Bronchial epithelial cell (primary cell): Measurements from ENCODE around the gene CAMSAP1. TPM values are rescaled to one million over a fixed set of nuclear protein-coding genes. Genes with fewer than 3 reads are reported as not detected.
A peak's percentile ranks its signal among the peaks of the same experiment; 100 is the strongest.

Experiments
- DNase-seq: peaks from one replicate; pipeline ENCODE4 v3.0.0-alpha.2; 2010; ENCODE audit warnings: low read depth
- FAIRE-seq: peaks from 2 replicates; lab custom pipeline; 2011; peaks lifted over from hg19 to GRCh38; lab: Jason Lieb, UNC
- H3K27me3 ChIP-seq: 2 replicates; pipeline ENCODE4 v1.5.1; 2011; ENCODE audit warnings: low read length; ENCODE audit not compliant: control insufficient read depth, insufficient read depth
- H3K36me3 ChIP-seq: 2 replicates; pipeline ENCODE4 v1.5.1; 2011; ENCODE audit warnings: low read length; ENCODE audit not compliant: control insufficient read depth, insufficient read depth
- H3K4me3 ChIP-seq: 2 replicates; pipeline ENCODE4 v1.5.1; 2011; ENCODE audit warnings: mild to moderate bottlenecking, low read depth, low read length, control low read depth
- total RNA-seq: library from RNA; depleted of rRNA; stranded (reverse); fragments of >200 nt; gene quantifications from 2 replicates; pipeline ENCODE4 v1.2.1, GENCODE V29; 2014
- TF ChIP-seq, protein P1 (sequence below): IDR thresholded peaks from 2 replicates; pipeline ENCODE4 v1.5.1; 2011; ENCODE audit warnings: mild to moderate bottlenecking, moderate library complexity, low read length, control low read depth, inconsistent platforms; ENCODE audit not compliant: insufficient read depth, severe bottlenecking

CAMSAP1 gene
- total RNA-seq, 1 donor from 2014 or later, result 23.2 TPM

DNA sequence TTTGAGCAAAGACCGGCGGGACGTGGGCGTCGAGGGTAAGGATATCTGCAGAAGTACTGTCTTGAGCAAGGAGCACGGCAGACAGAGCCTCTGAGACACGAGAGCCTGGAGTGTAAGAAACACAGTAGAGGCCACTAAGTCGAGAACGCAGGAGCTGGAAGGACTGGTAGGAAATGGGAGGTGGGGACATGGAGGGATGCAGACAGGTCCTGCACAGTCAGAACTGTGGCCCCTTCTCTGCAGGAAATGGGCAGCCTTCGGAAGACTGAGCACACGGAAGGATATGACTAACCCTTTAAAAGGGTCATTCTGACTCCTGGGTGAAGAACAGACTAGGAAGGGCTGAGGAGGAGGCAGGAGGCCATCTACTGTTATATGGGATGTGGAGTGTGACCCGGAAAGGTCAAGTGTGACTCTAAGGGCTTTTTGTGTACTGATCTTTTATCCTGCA is 1.4 kb upstream of the CAMSAP1 start:
- Histone ChIP-seq H3K4me3 (no peak overlapping the region), H3K36me3 (peaks cover 5% of the 10 kb centered on the region), H3K27me3 (no peaks in the 10 kb centered on the region)
- no peak for DNase-seq
- FAIRE-seq, result no peak
- TF ChIP-seq, protein P1, sequence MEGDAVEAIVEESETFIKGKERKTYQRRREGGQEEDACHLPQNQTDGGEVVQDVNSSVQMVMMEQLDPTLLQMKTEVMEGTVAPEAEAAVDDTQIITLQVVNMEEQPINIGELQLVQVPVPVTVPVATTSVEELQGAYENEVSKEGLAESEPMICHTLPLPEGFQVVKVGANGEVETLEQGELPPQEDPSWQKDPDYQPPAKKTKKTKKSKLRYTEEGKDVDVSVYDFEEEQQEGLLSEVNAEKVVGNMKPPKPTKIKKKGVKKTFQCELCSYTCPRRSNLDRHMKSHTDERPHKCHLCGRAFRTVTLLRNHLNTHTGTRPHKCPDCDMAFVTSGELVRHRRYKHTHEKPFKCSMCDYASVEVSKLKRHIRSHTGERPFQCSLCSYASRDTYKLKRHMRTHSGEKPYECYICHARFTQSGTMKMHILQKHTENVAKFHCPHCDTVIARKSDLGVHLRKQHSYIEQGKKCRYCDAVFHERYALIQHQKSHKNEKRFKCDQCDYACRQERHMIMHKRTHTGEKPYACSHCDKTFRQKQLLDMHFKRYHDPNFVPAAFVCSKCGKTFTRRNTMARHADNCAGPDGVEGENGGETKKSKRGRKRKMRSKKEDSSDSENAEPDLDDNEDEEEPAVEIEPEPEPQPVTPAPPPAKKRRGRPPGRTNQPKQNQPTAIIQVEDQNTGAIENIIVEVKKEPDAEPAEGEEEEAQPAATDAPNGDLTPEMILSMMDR, result no peak

- TF ChIP-seq, protein P1, result no peak
- Histone ChIP-seq H3K36me3 (peaks cover 4% of the 10 kb centered on the region), H3K27me3 (no peaks in the 10 kb centered on the region), H3K4me3 (peak overlapping the region; percentile 62)
- DNase-seq (no peak), FAIRE-seq (no peak)
These were observed 877 bp upstream of the CAMSAP1 start for GRCh38 chr9:135908093-135908753.

GRCh38 chr9:135907006-135907430 is 328 bp downstream of the CAMSAP1 start:
- H3K4me3 ChIP-seq, result peak overlapping the region; percentile 54

DNA sequence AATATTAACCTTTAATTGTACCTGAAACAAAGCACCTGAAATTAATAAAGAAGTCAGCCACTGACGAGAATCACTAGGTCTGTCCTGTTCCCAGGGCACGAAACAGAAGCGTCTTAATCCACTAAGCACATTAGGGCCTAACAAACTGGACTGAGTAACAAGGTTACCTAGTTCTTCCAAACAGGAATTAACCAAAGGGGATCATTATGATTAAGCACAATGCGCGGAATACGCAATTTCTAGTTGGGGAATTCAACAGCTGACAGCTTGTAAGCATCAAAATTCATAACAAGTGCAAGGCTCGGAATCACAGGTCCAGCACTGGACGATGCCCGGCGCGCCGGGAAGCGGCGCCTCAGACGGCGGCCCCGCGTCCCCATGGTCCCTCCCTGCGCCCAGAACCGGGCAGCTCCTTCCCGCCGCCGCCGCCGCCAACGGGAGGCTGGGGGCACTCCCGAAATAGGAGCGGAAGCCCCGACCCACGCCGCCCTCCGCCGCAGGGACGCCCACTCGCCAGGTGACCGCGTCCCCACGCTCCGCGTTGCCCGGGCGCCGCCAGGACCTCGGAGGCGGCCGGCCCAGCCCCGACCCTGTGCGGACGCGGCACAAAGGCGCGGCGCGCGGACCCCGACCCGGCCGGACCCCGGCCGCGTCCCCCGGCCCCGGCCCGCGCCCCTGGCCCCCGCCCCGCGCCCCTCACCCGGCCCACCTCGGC is 898 bp downstream of the CAMSAP1 start:
- FAIRE-seq (no peak), DNase-seq (peak; percentile 58)
- Histone ChIP-seq H3K4me3 (peak overlapping the region; percentile 54), H3K36me3 (peaks cover 2% of the 10 kb centered on the region), H3K27me3 (no peaks in the 10 kb centered on the region)
- TF ChIP-seq, protein P1, result no peak

More at GRCh38 chr9:135907006-135907430, 328 bp downstream of the CAMSAP1 start:
- H3K27me3 ChIP-seq, result no peaks in the 10 kb centered on the region
- DNase-seq, result no peak
- H3K36me3 ChIP-seq, result peaks cover 4% of the 10 kb centered on the region
- TF ChIP-seq, protein P1, result no peak
- no peak for FAIRE-seq

DNA sequence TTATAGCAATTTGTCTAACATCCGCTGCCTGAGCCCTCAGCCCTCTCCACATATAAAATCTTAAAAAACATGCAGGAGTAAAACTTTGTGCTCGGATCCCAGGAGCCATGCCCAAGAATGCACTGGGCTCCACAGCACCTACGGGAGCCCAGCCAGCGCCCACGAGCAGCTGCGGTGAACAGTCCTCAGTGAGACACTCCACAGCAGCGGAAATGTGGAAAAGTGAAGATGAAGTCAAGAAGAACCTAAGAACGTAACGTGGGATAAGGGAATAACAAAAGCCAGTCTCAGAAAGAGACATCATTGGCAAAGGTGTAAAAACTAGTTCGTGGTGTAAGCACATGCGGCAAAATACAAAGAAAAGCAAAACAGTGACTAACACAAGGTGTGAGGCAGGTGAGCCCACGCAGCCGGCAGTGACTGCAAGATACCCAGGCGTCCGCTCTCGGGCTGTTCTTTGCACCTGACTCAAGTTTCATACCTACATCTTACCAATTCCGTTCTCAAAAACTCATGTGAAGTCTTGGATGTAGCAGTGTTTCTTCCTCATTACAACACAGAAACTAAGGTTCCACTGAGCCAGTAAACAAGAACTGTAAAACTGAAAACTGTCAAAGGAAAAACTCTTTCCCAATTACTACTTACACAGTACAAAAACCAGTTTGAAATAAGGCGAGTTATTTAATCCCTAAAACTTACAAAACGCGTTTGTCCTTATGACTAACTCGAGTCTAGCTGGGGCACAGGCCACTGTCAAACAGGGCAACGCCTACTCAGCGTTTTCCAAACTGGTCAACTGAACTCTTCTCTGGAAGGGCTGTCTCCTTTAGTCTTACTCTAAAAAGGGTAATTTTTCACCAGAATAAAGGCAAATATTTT is 1.7 kb downstream of the CAMSAP1 start:
- peak; percentile 47 for FAIRE-seq
- TF ChIP-seq, protein P1, result no peak
- Histone ChIP-seq H3K27me3 (no peaks in the 10 kb centered on the region), H3K36me3 (no peaks in the 10 kb centered on the region), H3K4me3 (peak overlapping the region; percentile 54)
- DNase-seq, result peak; percentile 85
